GM12878 (cell line): ENCODE data around the gene SAMSN1. TPM values are rescaled to one million over a fixed set of nuclear protein-coding genes. Genes with fewer than 3 reads are reported as not detected.

Experiments
- ATAC-seq: fragments of 200-7000 bp; cut with Tn5 transposase; 3 replicates; pipeline ENCODE4 v1.9.1; 2020; ENCODE audit warnings: mild to moderate bottlenecking, moderate library complexity
- BruUV-seq: library from RNA; stranded (reverse); fragments of 400-500 nt; replicated peaks from 2 replicates; lab custom pipeline; 2021; lab: Mats Ljungman, UMichigan
- CTCF ChIA-PET: fragments of 300-600 bp; sonication (Branson Sonifier 250); formaldehyde crosslinking; extraction: SDS; loops from one replicate; lab custom pipeline; 2021; ENCODE audit warnings: inconsistent platforms; lab: Yijun Ruan, JAX
- POLR2A ChIA-PET: fragments of 350-600 bp; formaldehyde crosslinking; extraction: SDS; loops from one replicate; lab custom pipeline; 2021; ENCODE audit warnings: inconsistent platforms; lab: Charles Lee
- RAD21 ChIA-PET: fragments of 300-600 bp; sonication (Branson Sonifier 250); formaldehyde crosslinking; loops from one replicate; lab custom pipeline; 2023; ENCODE audit warnings: antibody characterized with exemption; ENCODE audit not compliant: unreplicated experiment; lab: Charles Lee
- SMC1A ChIA-PET: fragments of 300-600 bp; sonication (Branson Sonifier 250); formaldehyde crosslinking; loops from one replicate; lab custom pipeline; 2023; ENCODE audit not compliant: unreplicated experiment, uncharacterized antibody; lab: Charles Lee
- DNase-seq: peaks from one replicate; pipeline ENCODE4 v3.0.0-alpha.2; 2011; ENCODE audit warnings: low read depth, low spot score
- FAIRE-seq: peaks from 3 replicates; lab custom pipeline; 2011; peaks lifted over from hg19 to GRCh38; lab: Jason Lieb, UNC
- H2AFZ ChIP-seq: 2 replicates; pipeline ENCODE4 v1.6.0; 2011; ENCODE audit warnings: low read depth, low read length, control low read depth; ENCODE audit not compliant: control insufficient read depth
- H3K27ac ChIP-seq: 2 replicates; pipeline ENCODE4 v1.5.1; 2011; ENCODE audit warnings: control low read depth; ENCODE audit not compliant: control insufficient read depth, insufficient read depth
- H3K27me3 ChIP-seq, 2 experiments: replicated peaks in 1 of 2; 2 replicates each; pipeline versions ENCODE4 v1.6.0 to v1.6.1; 2011; ENCODE audit warnings: low read length in 1 of 2; ENCODE audit not compliant: control insufficient read depth in 2 of 2, insufficient read depth in 2 of 2
- H3K36me3 ChIP-seq, 2 experiments: 2 replicates each; pipeline ENCODE4 v1.5.1; 2011; ENCODE audit warnings: low read length in 1 of 2; ENCODE audit not compliant: control insufficient read depth in 2 of 2, insufficient read depth in 2 of 2
- H3K4me1 ChIP-seq: 2 replicates; pipeline ENCODE4 v1.6.1; 2011; ENCODE audit warnings: mild to moderate bottlenecking, low read length, moderate library complexity, mixed read lengths; ENCODE audit not compliant: control insufficient read depth, insufficient read depth
- H3K4me2 ChIP-seq: 2 replicates; pipeline ENCODE4 v1.6.0; 2011; ENCODE audit warnings: control low read depth; ENCODE audit not compliant: control insufficient read depth, insufficient read depth
- H3K4me3 ChIP-seq: fragments of 200-600 bp; sonication (generic); 2 replicates; pipeline ENCODE4 v1.5.1; 2016
- H3K79me2 ChIP-seq: 2 replicates; pipeline ENCODE4 v1.6.0; 2011; ENCODE audit warnings: low read length; ENCODE audit not compliant: control insufficient read depth, insufficient read depth
- H3K9ac ChIP-seq: 2 replicates; pipeline ENCODE4 v1.8.0; 2011; ENCODE audit warnings: low read length, control low read depth, mixed read lengths; ENCODE audit not compliant: control insufficient read depth, insufficient read depth
- H3K9me3 ChIP-seq: replicated peaks from 3 replicates; pipeline ENCODE4 v1.5.1; 2011; ENCODE audit warnings: mild to moderate bottlenecking, low read length; ENCODE audit not compliant: control insufficient read depth, insufficient read depth
- H4K20me1 ChIP-seq: 2 replicates; pipeline ENCODE4 v1.6.0; 2011; ENCODE audit not compliant: control insufficient read depth, insufficient read depth
- CHD1 ChIP-seq: IDR thresholded peaks from 2 replicates; pipeline ENCODE4 v1.6.1; 2012; ENCODE audit warnings: low read depth, low read length, improper control_type of control experiment
- CHD4 ChIP-seq: fragments of 200-600 bp; sonication (generic); IDR thresholded peaks from 2 replicates; pipeline ENCODE4 v1.6.1; 2016; ENCODE audit warnings: mild to moderate bottlenecking
- GATAD2B ChIP-seq: fragments of 450-650 bp; conservative IDR thresholded peaks from 2 replicates; pipeline ENCODE4 v1.6.1; 2017; ENCODE audit warnings: low read depth, mild to moderate bottlenecking, moderate library complexity
- HSF1 ChIP-seq: fragments of 150-350 bp; IDR thresholded peaks from 2 replicates; pipeline ENCODE4 v1.6.1; 2014; ENCODE audit warnings: mild to moderate bottlenecking, low read depth, low read length
- MYC ChIP-seq: IDR thresholded peaks from 2 replicates; pipeline ENCODE4 v1.6.1; 2011; ENCODE audit warnings: mild to moderate bottlenecking, low read length, moderate library complexity, inconsistent platforms; ENCODE audit not compliant: insufficient read depth, insufficient replicate concordance, insufficient read length, severe bottlenecking
- RAD21 ChIP-seq: IDR thresholded peaks from 2 replicates; pipeline ENCODE4 v1.6.1; 2011; ENCODE audit warnings: mild to moderate bottlenecking, low read depth, low read length, moderate library complexity; ENCODE audit not compliant: insufficient read depth
- RB1 ChIP-seq: fragments of 450-650 bp; formaldehyde crosslinking; IDR thresholded peaks from 2 replicates; pipeline ENCODE4 v1.6.1; 2017; ENCODE audit warnings: mild to moderate bottlenecking, borderline replicate concordance
- SREBF1 ChIP-seq: IDR thresholded peaks from 2 replicates; pipeline ENCODE4 v1.6.1; 2012; ENCODE audit warnings: mild to moderate bottlenecking, low read length
- ZNF384 ChIP-seq: IDR thresholded peaks from 2 replicates; pipeline ENCODE4 v1.6.1; 2012; ENCODE audit warnings: low read depth, mild to moderate bottlenecking, low read length, improper control_type of control experiment, borderline replicate concordance
- WGBS: methylation state at CpG from one replicate; pipeline ENCODE4 v1.1.6; 2016; ENCODE audit warnings: low lambda C conversion rate; ENCODE audit not compliant: insufficient replicate concordance, insufficient coverage; ENCODE audit errors: missing lambda C conversion rate; 5-methylcytosine and 5-hydroxymethylcytosine counted together
- in situ Hi-C: fragments of 300-500 bp; cut with MboI; formaldehyde crosslinking; loops from 9 replicates; pipeline ENCODE4 v1.14.3; 2018; ENCODE audit warnings: mixed read lengths
- intact Hi-C: fragments of 100-400 bp; cut with micrococcal nuclease; formaldehyde crosslinking; loops from one replicate; pipeline ENCODE4 v1.14.2; 2022; ENCODE audit not compliant: unreplicated experiment
- polyA plus RNA-seq, 11 experiments: library from polyadenylated mRNA; depleted of rRNA in 4 of 11; unstranded in 6 of 11; stranded (reverse) in 5 of 11; fragments of >200 nt; fragmentation: Nextera tagmentation in 4 of 11; fragmentation: Illumina TruSeq in 1 of 11; extraction: Ambion mirVana in 4 of 11; extraction: Trizol in 1 of 11; gene quantifications; 1 replicate in 1 of 11; 2 replicates in 10 of 11; pipeline versions ENCODE4 v1.2.1 to v1.2.3, GENCODE V29; 2011 to 2016; ENCODE audit warnings: inconsistent platforms in 2 of 11, missing spikeins in 2 of 11, low read depth in 1 of 11
- total RNA-seq, 4 experiments: library from RNA; depleted of rRNA in 3 of 4; stranded (reverse); fragments of >200 nt in 3 of 4; fragmentation: Illumina TruSeq in 1 of 4; extraction: Trizol in 1 of 4; gene quantifications; 2 replicates each; pipeline versions ENCODE4 v1.2.1 to v1.2.3, GENCODE V29; 2013 to 2021
- TF ChIP-seq, protein P1 (sequence below): fragments of 450-650 bp; IDR thresholded peaks from 2 replicates; pipeline ENCODE4 v1.6.1; 2017; ENCODE audit warnings: mild to moderate bottlenecking, low read depth, inconsistent platforms; ENCODE audit not compliant: poor library complexity, severe bottlenecking

Gene SAMSN1
- total and polyA plus RNA-seq, 10 of the 15 experiments (the other 5 are each of a cell fraction or from before 2014, with no cell fraction given), result 23.2 to 102 (median 44.9) TPM

GRCh38 chr21:14528815-14529214, 17.3 kb downstream of the SAMSN1 start:
- ChIA-PET RAD21 (interaction anchor here (0.6 to 2.3 kb wide), 4 partner anchors 14 to 208 kb away, joined by 3 to 5 read pairs (median 4); no protein-coding TSS in a partner anchor), CTCF (no interaction called here), SMC1A (interaction anchor here (0.6 to 11.7 kb wide), 4 partner anchors 12 to 200 kb away, joined by 3 to 120 read pairs (median 52); no protein-coding TSS in a partner anchor), POLR2A (no interaction called here)
- no peak for DNase-seq
- Histone ChIP-seq H3K9ac (no peak overlapping the region), H4K20me1 (no peaks in the 10 kb centered on the region), H3K27ac (no peak overlapping the region), H3K79me2 (peaks cover 95% of the 10 kb centered on the region), H3K4me3 (no peak overlapping the region), H3K27me3 (no peaks in the 10 kb centered on the region), H3K9me3 (no peaks in the 10 kb centered on the region; the same call in 2 of the 3 replicates), H3K36me3 (no peaks in the 10 kb centered on the region), H3K4me1 (peaks cover 21% of the 10 kb centered on the region), H3K4me2 (0 out of 2 replicates have a peak overlapping the region, but pooled peaks have one; percentile 2), H2AFZ (no peak overlapping the region)
- WGBS, result 97% methylated on average over 4 of the region's 4 CpGs
- in situ Hi-C loops, result no loop called here
- no peak for ATAC-seq
- intact Hi-C loops, result no loop called here
- no peak for FAIRE-seq
- no TSS peak for BruUV-seq
- TF ChIP-seq CHD1 (no peak), RAD21 (no peak), ZNF384 (no peak)

- POLR2A ChIA-PET, result interaction anchor here (0.8 to 1.3 kb wide), 3 partner anchors 10 to 209 kb away, joined by 3 to 5 read pairs (median 3); no protein-coding TSS in a partner anchor
- H3K4me3 ChIP-seq, result peak overlapping the region; percentile 35
- TF ChIP-seq RB1, result no peak
- no peak for TF ChIP-seq HSF1
- TF ChIP-seq CHD4, result no peak
- no peak for TF ChIP-seq GATAD2B
- no peak for TF ChIP-seq MYC
- TF ChIP-seq SREBF1, result no peak
- TF ChIP-seq, protein P1, sequence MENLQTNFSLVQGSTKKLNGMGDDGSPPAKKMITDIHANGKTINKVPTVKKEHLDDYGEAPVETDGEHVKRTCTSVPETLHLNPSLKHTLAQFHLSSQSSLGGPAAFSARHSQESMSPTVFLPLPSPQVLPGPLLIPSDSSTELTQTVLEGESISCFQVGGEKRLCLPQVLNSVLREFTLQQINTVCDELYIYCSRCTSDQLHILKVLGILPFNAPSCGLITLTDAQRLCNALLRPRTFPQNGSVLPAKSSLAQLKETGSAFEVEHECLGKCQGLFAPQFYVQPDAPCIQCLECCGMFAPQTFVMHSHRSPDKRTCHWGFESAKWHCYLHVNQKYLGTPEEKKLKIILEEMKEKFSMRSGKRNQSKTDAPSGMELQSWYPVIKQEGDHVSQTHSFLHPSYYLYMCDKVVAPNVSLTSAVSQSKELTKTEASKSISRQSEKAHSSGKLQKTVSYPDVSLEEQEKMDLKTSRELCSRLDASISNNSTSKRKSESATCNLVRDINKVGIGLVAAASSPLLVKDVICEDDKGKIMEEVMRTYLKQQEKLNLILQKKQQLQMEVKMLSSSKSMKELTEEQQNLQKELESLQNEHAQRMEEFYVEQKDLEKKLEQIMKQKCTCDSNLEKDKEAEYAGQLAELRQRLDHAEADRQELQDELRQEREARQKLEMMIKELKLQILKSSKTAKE, result no peak
Observed at GRCh38 chr21:14527696-14528652, 18.1 kb downstream of the SAMSN1 start.

More at GRCh38 chr21:14527696-14528652, 18.1 kb downstream of the SAMSN1 start:
- H3K27me3 ChIP-seq, result no peaks in the 10 kb centered on the region
- 62% methylated on average over 2 of the region's 2 CpGs for WGBS
- BruUV-seq, result no TSS peak
- FAIRE-seq, result no peak
- peaks cover 94% of the 10 kb centered on the region for H3K79me2 ChIP-seq
- peak overlapping the region; percentile 97 for H3K4me2 ChIP-seq
- H3K36me3 ChIP-seq, result no peaks in the 10 kb centered on the region
- no peaks in the 10 kb centered on the region for H4K20me1 ChIP-seq
- no peak overlapping the region for H3K9ac ChIP-seq
- intact Hi-C loops (no loop called here), in situ Hi-C loops (no loop called here)
- peaks cover 24% of the 10 kb centered on the region for H3K4me1 ChIP-seq
- RAD21 ChIA-PET, result interaction anchor here (0.6 to 5.4 kb wide), 12 partner anchors 8 to 210 kb away, joined by 3 to 60 read pairs (median 6); no protein-coding TSS in a partner anchor
- SMC1A ChIA-PET, result interaction anchor here (0.6 to 11.7 kb wide), 17 partner anchors 12 to 234 kb away, joined by 3 to 120 read pairs (median 4); no protein-coding TSS in a partner anchor
- no peak overlapping the region for H2AFZ ChIP-seq
- H3K27ac ChIP-seq, result peak overlapping the region; percentile 79
- ATAC-seq, result peak; percentile 27; the same call in 2 of the 3 replicates
- no peaks in the 10 kb centered on the region; the same call in 2 of the 3 replicates for H3K9me3 ChIP-seq
- CTCF ChIA-PET, result interaction anchor here (0.8 to 2.3 kb wide), 6 partner anchors 8 to 210 kb away, joined by 3 to 7 read pairs (median 5); no protein-coding TSS in a partner anchor
- no peak for DNase-seq
